MM.1S (cell line): ENCODE results near the gene TMC8.

ENCODE experiments used
- DNase-seq: peaks from one replicate; pipeline ENCODE4 v3.0.0-alpha.2; 2015
- H2AFZ ChIP-seq: fragments of 300-600 bp; sonication (generic); 2 replicates; pipeline ENCODE4 v1.6.0; 2016; ENCODE audit warnings: antibody characterized with exemption, low read length
- H3F3A ChIP-seq: fragments of 300-600 bp; sonication (generic); 2 replicates; pipeline ENCODE4 v1.6.1; 2016; ENCODE audit warnings: mild to moderate bottlenecking, antibody characterized with exemption, low read length, moderate library complexity, mixed read lengths; ENCODE audit not compliant: insufficient read depth
- H3K27ac ChIP-seq: fragments of 300-600 bp; sonication (generic); 2 replicates; pipeline ENCODE4 v1.5.1; 2016; ENCODE audit warnings: mild to moderate bottlenecking, low read length
- H3K27me3 ChIP-seq: fragments of 300-600 bp; sonication (generic); replicated peaks from 2 replicates; pipeline ENCODE4 v1.6.0; 2016; ENCODE audit warnings: low read length; ENCODE audit not compliant: insufficient read depth
- H3K36me3 ChIP-seq: fragments of 300-600 bp; sonication (generic); replicated peaks from 2 replicates; pipeline ENCODE4 v1.6.1; 2016; ENCODE audit warnings: mild to moderate bottlenecking, low read length, mixed read lengths; ENCODE audit not compliant: insufficient read depth
- H3K4me1 ChIP-seq: fragments of 300-600 bp; sonication (generic); 2 replicates; pipeline ENCODE4 v1.6.1; 2016; ENCODE audit warnings: low read length, mixed read lengths
- H3K4me2 ChIP-seq: fragments of 300-600 bp; sonication (generic); 2 replicates; pipeline ENCODE4 v1.6.0; 2016; ENCODE audit warnings: low read depth, low read length
- H3K4me3 ChIP-seq: fragments of 300-600 bp; sonication (generic); 2 replicates; pipeline ENCODE4 v1.5.1; 2016; ENCODE audit warnings: low read length, mixed read lengths
- H3K79me2 ChIP-seq: fragments of 300-600 bp; sonication (generic); 2 replicates; pipeline ENCODE4 v1.6.1; 2016; ENCODE audit warnings: mixed run types, low read length, mixed read lengths
- H3K9ac ChIP-seq: fragments of 300-600 bp; sonication (generic); 2 replicates; pipeline ENCODE4 v1.6.1; 2016; ENCODE audit warnings: low read length, mixed read lengths
- H3K9me2 ChIP-seq: fragments of 300-600 bp; sonication (generic); replicated peaks from 2 replicates; pipeline ENCODE4 v1.6.1; 2016; ENCODE audit warnings: mild to moderate bottlenecking, low read length, mixed read lengths; ENCODE audit not compliant: insufficient read depth
- H3K9me3 ChIP-seq: fragments of 300-600 bp; sonication (generic); replicated peaks from 2 replicates; pipeline ENCODE4 v1.6.1; 2016; ENCODE audit warnings: mild to moderate bottlenecking, low read length, mixed read lengths; ENCODE audit not compliant: insufficient read depth
- H4K20me1 ChIP-seq: fragments of 300-600 bp; sonication (generic); 2 replicates; pipeline ENCODE4 v1.6.1; 2016; ENCODE audit warnings: mild to moderate bottlenecking, low read length, moderate library complexity, mixed read lengths; ENCODE audit not compliant: insufficient read depth
- EZH2 ChIP-seq: fragments of 300-600 bp; sonication (generic); optimal IDR thresholded peaks from 2 replicates; pipeline ENCODE3; 2017; ENCODE audit warnings: low read depth, mild to moderate bottlenecking, antibody characterized with exemption, low read length, mixed read lengths
- EZH2phosphoT487 ChIP-seq: fragments of 300-600 bp; sonication (generic); IDR thresholded peaks from 2 replicates; pipeline ENCODE4 v1.6.1; 2018; ENCODE audit warnings: antibody characterized with exemption, low read length
- TF ChIP-seq, protein P1 (sequence below): fragments of 300-600 bp; sonication (generic); IDR thresholded peaks from 2 replicates; pipeline ENCODE4 v1.5.1; 2016; ENCODE audit warnings: antibody characterized with exemption, low read length, mixed read lengths

Gene TMC8

DNA sequence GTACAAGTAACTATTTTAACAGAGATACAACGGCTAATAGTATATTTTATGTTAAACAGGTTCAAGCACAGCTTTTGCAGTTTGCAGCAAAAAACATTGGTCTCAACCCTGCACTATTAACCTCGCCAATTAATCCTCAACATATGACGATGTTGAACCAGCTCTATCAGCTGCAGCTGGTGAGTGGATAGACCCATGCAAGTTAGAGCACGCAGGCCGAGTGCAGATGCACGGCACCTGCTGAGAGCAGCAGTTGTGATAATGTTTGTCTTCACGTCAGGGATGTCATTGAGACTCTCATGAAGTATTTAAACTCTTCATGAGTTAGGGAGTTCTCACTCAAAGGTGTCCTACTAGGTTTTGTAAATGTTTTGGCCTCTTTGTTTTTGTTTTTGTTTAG, 47.6 kb upstream of the TMC8 start:
- H3K9ac ChIP-seq, result no peak overlapping the region
- no peak for DNase-seq
- H3K27me3 ChIP-seq, result no peaks in the 10 kb centered on the region
- H3K9me2 ChIP-seq, result no peaks in the 10 kb centered on the region
- no peaks in the 10 kb centered on the region for H3K79me2 ChIP-seq
- peak overlapping the region; percentile 14; the same call in 1 of the 2 replicates for H3K27ac ChIP-seq
- no peak overlapping the region for H2AFZ ChIP-seq
- no peaks in the 10 kb centered on the region; the same call in 1 of the 2 replicates for H3K36me3 ChIP-seq
- H3K4me3 ChIP-seq, result no peak overlapping the region
- H3K4me2 ChIP-seq, result no peak overlapping the region
- H3K4me1 ChIP-seq, result peaks cover 15% of the 10 kb centered on the region
- TF ChIP-seq, protein P1, sequence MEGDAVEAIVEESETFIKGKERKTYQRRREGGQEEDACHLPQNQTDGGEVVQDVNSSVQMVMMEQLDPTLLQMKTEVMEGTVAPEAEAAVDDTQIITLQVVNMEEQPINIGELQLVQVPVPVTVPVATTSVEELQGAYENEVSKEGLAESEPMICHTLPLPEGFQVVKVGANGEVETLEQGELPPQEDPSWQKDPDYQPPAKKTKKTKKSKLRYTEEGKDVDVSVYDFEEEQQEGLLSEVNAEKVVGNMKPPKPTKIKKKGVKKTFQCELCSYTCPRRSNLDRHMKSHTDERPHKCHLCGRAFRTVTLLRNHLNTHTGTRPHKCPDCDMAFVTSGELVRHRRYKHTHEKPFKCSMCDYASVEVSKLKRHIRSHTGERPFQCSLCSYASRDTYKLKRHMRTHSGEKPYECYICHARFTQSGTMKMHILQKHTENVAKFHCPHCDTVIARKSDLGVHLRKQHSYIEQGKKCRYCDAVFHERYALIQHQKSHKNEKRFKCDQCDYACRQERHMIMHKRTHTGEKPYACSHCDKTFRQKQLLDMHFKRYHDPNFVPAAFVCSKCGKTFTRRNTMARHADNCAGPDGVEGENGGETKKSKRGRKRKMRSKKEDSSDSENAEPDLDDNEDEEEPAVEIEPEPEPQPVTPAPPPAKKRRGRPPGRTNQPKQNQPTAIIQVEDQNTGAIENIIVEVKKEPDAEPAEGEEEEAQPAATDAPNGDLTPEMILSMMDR, result no peak
- TF ChIP-seq EZH2phosphoT487, result no peak
- no peak for TF ChIP-seq EZH2
- no peaks in the 10 kb centered on the region for H4K20me1 ChIP-seq
- no peaks in the 10 kb centered on the region for H3K9me3 ChIP-seq
- no peaks in the 10 kb centered on the region; the same call in 1 of the 2 replicates for H3F3A ChIP-seq

- no peaks in the 10 kb centered on the region for H4K20me1 ChIP-seq
- no peak overlapping the region for H3K4me2 ChIP-seq
- H3K27ac ChIP-seq, result no peak overlapping the region
- no peak overlapping the region for H2AFZ ChIP-seq
- no peak overlapping the region for H3K9ac ChIP-seq
- peaks cover 11% of the 10 kb centered on the region for H3K4me1 ChIP-seq
- H3K27me3 ChIP-seq, result no peaks in the 10 kb centered on the region
- H3K4me3 ChIP-seq, result no peak overlapping the region
- H3K9me2 ChIP-seq, result no peaks in the 10 kb centered on the region
- H3K79me2 ChIP-seq, result no peaks in the 10 kb centered on the region
- H3F3A ChIP-seq, result no peaks in the 10 kb centered on the region; the same call in 1 of the 2 replicates
- TF ChIP-seq EZH2phosphoT487, result no peak
- TF ChIP-seq, protein P1, result no peak
- no peak for TF ChIP-seq EZH2
- no peaks in the 10 kb centered on the region for H3K9me3 ChIP-seq
- H3K36me3 ChIP-seq, result no peaks in the 10 kb centered on the region; the same call in 1 of the 2 replicates
- DNase-seq, result no peak
These were observed 43.8 kb upstream of the TMC8 start for GRCh38 chr17:78086740-78087139.

- Histone ChIP-seq H3K4me1 (0 out of 2 replicates have a peak, but pooled peaks cover 4% of the 10 kb centered on the region), H3K27ac (no peak overlapping the region), H3K4me3 (no peak overlapping the region), H3K9me2 (no peaks in the 10 kb centered on the region), H3K27me3 (no peaks in the 10 kb centered on the region), H3K9me3 (no peaks in the 10 kb centered on the region), H3K79me2 (no peaks in the 10 kb centered on the region), H3F3A (no peaks in the 10 kb centered on the region), H3K4me2 (no peak overlapping the region), H3K36me3 (no peaks in the 10 kb centered on the region; the same call in 1 of the 2 replicates), H4K20me1 (no peaks in the 10 kb centered on the region), H2AFZ (no peak overlapping the region), H3K9ac (no peak overlapping the region)
- DNase-seq, result no peak
- TF ChIP-seq, protein P1, result no peak
- no peak for TF ChIP-seq EZH2phosphoT487
- no peak for TF ChIP-seq EZH2
These were observed 42.0 kb upstream of the TMC8 start for GRCh38 chr17:78088529-78088928.
